Measurements from ENCODE around the gene COX4I1. TPM values are rescaled to one million over a fixed set of nuclear protein-coding genes. Genes with fewer than 3 reads are reported as not detected.

Gene COX4I1
- total RNA-seq, 1 experiment from 2014 or later: 839 TPM

- H3K27ac ChIP-seq (ENCODE audit: low read depth, low read length): no peak overlapping the region
- peak; percentile 19 for ATAC-seq
- no peaks in the 10 kb centered on the region for H3K79me2 ChIP-seq (ENCODE audit: insufficient read depth, low read length)
- no peak overlapping the region for H3K4me3 ChIP-seq (replicated peaks in 1 of 2; ENCODE audit: low read depth in 1 of 2, low read length in 2 of 2)
- peaks cover 2 to 14% of the 10 kb centered on the region in 2 experiments; a peak in 3 of 4 replicates for H3K4me1 ChIP-seq (ENCODE audit: control insufficient read depth in 1 of 2, insufficient read depth in 2 of 2, low read length in 2 of 2)
- H4K20me1 ChIP-seq (ENCODE audit: insufficient read depth): no peaks in the 10 kb centered on the region
- no peaks in the 10 kb centered on the region for H3K9me3 ChIP-seq (ENCODE audit: control insufficient read depth in 1 of 2, insufficient read depth in 1 of 2, low read depth in 1 of 2, low read length in 2 of 2)
- DNase-seq (ENCODE audit: low read depth, low spot score): peak; percentile 10
- H2AFZ ChIP-seq (ENCODE audit: low read depth, low read length, poor library complexity, severe bottlenecking): peak overlapping the region; percentile 44
- intact Hi-C loops (cut with micrococcal nuclease): loop anchor here (1.0 kb wide), 3 partner anchors 74 to 196 kb away; no protein-coding TSS in a partner anchor
- H3K36me3 ChIP-seq (ENCODE audit: control insufficient read depth in 1 of 2, insufficient read depth in 2 of 2, low read length in 2 of 2): no peaks in the 10 kb centered on the region
- ChIA-PET RAD21 (ENCODE audit: low non-redundant PET in 1 of 2, low total read pairs in 2 of 2, uncharacterized antibody in 2 of 2, unreplicated experiment in 2 of 2) (interaction anchor here (0.8 to 3.2 kb wide), 11 partner anchors 73 to 697 kb away, joined by 3 to 34 read pairs (median 7); no protein-coding TSS in a partner anchor), CTCF (interaction anchor here (0.5 to 4.1 kb wide), 37 partner anchors 8 to 733 kb away, joined by 3 to 232 read pairs (median 5); no protein-coding TSS in a partner anchor), POLR2A (interaction anchor here (0.6 to 2.7 kb wide), 5 partner anchors 16 to 697 kb away, joined by 3 to 10 read pairs (median 3); no protein-coding TSS in a partner anchor)
- no peak for TF ChIP-seq JUND (IDR thresholded peaks at IDR 0.05)
- TF ChIP-seq RAD21 (IDR thresholded peaks at IDR 0.05; ENCODE audit: low read depth): no peak
- no peak for TF ChIP-seq MAX (IDR thresholded peaks at IDR 0.05)
- no peak for TF ChIP-seq SIN3A (IDR thresholded peaks at IDR 0.05; ENCODE audit: low read depth)
- TF ChIP-seq ZNF274 (IDR thresholded peaks at IDR 0.05; ENCODE audit: low read depth, low read length): no peak
- no peak for TF ChIP-seq FOSL1 (IDR thresholded peaks at IDR 0.05; ENCODE audit: low read depth)
- no peak for TF ChIP-seq CEBPB (IDR thresholded peaks at IDR 0.05; ENCODE audit: low read depth)
- no peak for TF ChIP-seq CTCF (IDR thresholded peaks at IDR 0.05 in 2 of 3, conservative IDR thresholded peaks at IDR 0.05 in 1 of 3; ENCODE audit: borderline replicate concordance in 1 of 3, insufficient read depth in 1 of 3, low read depth in 2 of 3, low read length in 2 of 3)
- no peak for TF ChIP-seq SRF (IDR thresholded peaks at IDR 0.05; ENCODE audit: low read depth)
- no peak for TF ChIP-seq TCF7L2 (IDR thresholded peaks at IDR 0.05; ENCODE audit: borderline replicate concordance, extremely low read depth, insufficient read depth, insufficient read length)
- TF ChIP-seq, protein P1, sequence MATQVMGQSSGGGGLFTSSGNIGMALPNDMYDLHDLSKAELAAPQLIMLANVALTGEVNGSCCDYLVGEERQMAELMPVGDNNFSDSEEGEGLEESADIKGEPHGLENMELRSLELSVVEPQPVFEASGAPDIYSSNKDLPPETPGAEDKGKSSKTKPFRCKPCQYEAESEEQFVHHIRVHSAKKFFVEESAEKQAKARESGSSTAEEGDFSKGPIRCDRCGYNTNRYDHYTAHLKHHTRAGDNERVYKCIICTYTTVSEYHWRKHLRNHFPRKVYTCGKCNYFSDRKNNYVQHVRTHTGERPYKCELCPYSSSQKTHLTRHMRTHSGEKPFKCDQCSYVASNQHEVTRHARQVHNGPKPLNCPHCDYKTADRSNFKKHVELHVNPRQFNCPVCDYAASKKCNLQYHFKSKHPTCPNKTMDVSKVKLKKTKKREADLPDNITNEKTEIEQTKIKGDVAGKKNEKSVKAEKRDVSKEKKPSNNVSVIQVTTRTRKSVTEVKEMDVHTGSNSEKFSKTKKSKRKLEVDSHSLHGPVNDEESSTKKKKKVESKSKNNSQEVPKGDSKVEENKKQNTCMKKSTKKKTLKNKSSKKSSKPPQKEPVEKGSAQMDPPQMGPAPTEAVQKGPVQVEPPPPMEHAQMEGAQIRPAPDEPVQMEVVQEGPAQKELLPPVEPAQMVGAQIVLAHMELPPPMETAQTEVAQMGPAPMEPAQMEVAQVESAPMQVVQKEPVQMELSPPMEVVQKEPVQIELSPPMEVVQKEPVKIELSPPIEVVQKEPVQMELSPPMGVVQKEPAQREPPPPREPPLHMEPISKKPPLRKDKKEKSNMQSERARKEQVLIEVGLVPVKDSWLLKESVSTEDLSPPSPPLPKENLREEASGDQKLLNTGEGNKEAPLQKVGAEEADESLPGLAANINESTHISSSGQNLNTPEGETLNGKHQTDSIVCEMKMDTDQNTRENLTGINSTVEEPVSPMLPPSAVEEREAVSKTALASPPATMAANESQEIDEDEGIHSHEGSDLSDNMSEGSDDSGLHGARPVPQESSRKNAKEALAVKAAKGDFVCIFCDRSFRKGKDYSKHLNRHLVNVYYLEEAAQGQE (IDR thresholded peaks at IDR 0.05; ENCODE audit: low read depth): no peak
- no peak for TF ChIP-seq ELF1 (IDR thresholded peaks at IDR 0.05; ENCODE audit: borderline replicate concordance, low read depth)
- no peak for TF ChIP-seq ZFX (IDR thresholded peaks at IDR 0.05)
- no peak for TF ChIP-seq EZH2 (IDR thresholded peaks at IDR 0.05)
- H3K4me2 ChIP-seq (ENCODE audit: low read length): peak overlapping the region; percentile 40
- 0 out of 2 replicates have a peak, but pooled peaks cover 4% of the 10 kb centered on the region for H3K27me3 ChIP-seq (ENCODE audit: insufficient read depth, low read length)
- no TSS peak for BruUV-seq (replicated peaks)
- H3K9me2 ChIP-seq (ENCODE audit: insufficient read depth): no peaks in the 10 kb centered on the region
- no peak overlapping the region for H3K9ac ChIP-seq (ENCODE audit: low read length)
These were observed 21.3 kb downstream of the COX4I1 start for GRCh38 chr16:85820604-85821372.

Data from HCT116 (cell line).